ENCODE results near the gene ARX.

ARX gene

DNA sequence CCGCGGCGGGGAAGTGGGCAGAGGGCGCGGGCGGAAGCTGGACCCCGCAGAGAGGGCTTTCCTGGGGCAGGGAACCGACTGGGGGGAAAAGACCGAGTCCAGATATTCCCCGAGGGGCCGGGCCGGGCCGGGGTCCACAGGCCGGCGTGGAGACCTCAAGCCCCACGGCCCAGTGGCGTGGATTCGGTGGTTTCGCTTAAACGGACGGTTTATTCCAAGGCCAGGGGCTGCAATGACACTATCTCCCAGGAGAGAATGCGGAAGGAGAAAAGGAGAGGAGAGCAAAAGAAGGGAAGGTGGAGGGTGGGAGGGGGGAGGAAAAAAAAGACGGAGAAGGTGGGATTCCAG is 10.8 kb downstream of the ARX start:
- Histone ChIP-seq H3K9ac (no peak overlapping the region), H3K79me2 (ENCODE audit: insufficient read depth, low read depth) (no peaks in the 10 kb centered on the region), H3K4me2 (no peak overlapping the region), H2AFZ (ENCODE audit: low read depth) (no peak overlapping the region), H4K20me1 (ENCODE audit: insufficient read depth) (no peaks in the 10 kb centered on the region), H3K27ac (no peak overlapping the region), H3K4me3 (IDR thresholded peaks at IDR 0.05; ENCODE audit: insufficient read depth, low read depth, low read length) (no peak overlapping the region), H3K27me3 (ENCODE audit: insufficient read depth, low read depth) (no peaks in the 10 kb centered on the region), H3K36me3 (ENCODE audit: insufficient read depth) (no peaks in the 10 kb centered on the region), H3K4me1 (ENCODE audit: low read depth, poor library complexity, severe bottlenecking) (no peaks in the 10 kb centered on the region)
- TF ChIP-seq CTCF (conservative IDR thresholded peaks at IDR 0.05; ENCODE audit: low read depth, low read length) = no peak

GRCh38 chrX:25004485-25005032 is 11.2 kb downstream of the ARX start:
- Histone ChIP-seq H3K4me1 (ENCODE audit: low read depth, poor library complexity, severe bottlenecking) (no peaks in the 10 kb centered on the region), H3K4me2 (no peak overlapping the region), H3K4me3 (IDR thresholded peaks at IDR 0.05; ENCODE audit: insufficient read depth, low read depth, low read length) (no peak overlapping the region), H3K9ac (no peak overlapping the region), H3K36me3 (ENCODE audit: insufficient read depth) (no peaks in the 10 kb centered on the region), H2AFZ (ENCODE audit: low read depth) (no peak overlapping the region), H3K27ac (no peak overlapping the region), H3K27me3 (ENCODE audit: insufficient read depth, low read depth) (no peaks in the 10 kb centered on the region), H4K20me1 (ENCODE audit: insufficient read depth) (no peaks in the 10 kb centered on the region), H3K79me2 (ENCODE audit: insufficient read depth, low read depth) (no peaks in the 10 kb centered on the region)
- TF ChIP-seq CTCF (conservative IDR thresholded peaks at IDR 0.05; ENCODE audit: low read depth, low read length) = no peak

DNA sequence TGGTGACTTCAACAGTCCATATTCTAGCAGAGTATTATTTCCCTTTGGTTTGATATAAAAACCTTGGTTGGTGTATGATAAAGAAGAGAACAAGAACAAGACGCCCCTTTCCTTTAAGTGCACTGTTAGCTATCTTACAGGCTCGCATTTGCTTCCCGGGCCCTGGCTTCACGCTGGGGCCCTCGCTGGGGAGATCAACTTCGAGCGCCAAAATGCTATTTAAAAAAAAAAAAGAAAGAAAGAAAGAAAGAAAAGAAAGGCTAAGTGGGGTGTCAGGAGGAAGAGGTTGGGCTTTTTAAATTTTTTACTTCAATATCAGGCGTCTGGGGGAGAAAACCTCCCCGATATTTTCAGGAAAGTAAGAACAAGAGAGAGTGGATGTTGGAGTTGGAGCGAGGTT is 11.7 kb downstream of the ARX start:
- no peaks in the 10 kb centered on the region for H3K27me3 ChIP-seq (ENCODE audit: insufficient read depth, low read depth)
- no peak overlapping the region for H3K4me3 ChIP-seq (IDR thresholded peaks at IDR 0.05; ENCODE audit: insufficient read depth, low read depth, low read length)
- H3K9ac ChIP-seq = no peak overlapping the region
- no peak overlapping the region for H2AFZ ChIP-seq (ENCODE audit: low read depth)
- H3K27ac ChIP-seq = no peak overlapping the region
- no peak for TF ChIP-seq CTCF (conservative IDR thresholded peaks at IDR 0.05; ENCODE audit: low read depth, low read length)
- no peak overlapping the region for H3K4me2 ChIP-seq
- no peaks in the 10 kb centered on the region for H4K20me1 ChIP-seq (ENCODE audit: insufficient read depth)
- no peaks in the 10 kb centered on the region for H3K4me1 ChIP-seq (ENCODE audit: low read depth, poor library complexity, severe bottlenecking)
- H3K36me3 ChIP-seq (ENCODE audit: insufficient read depth) = no peaks in the 10 kb centered on the region
- H3K79me2 ChIP-seq (ENCODE audit: insufficient read depth, low read depth) = no peaks in the 10 kb centered on the region

- Histone ChIP-seq H4K20me1 (ENCODE audit: insufficient read depth) (no peaks in the 10 kb centered on the region), H3K4me1 (ENCODE audit: low read depth, poor library complexity, severe bottlenecking) (no peaks in the 10 kb centered on the region), H3K4me3 (IDR thresholded peaks at IDR 0.05; ENCODE audit: insufficient read depth, low read depth, low read length) (no peak overlapping the region), H3K27ac (no peak overlapping the region), H3K9ac (no peak overlapping the region), H3K79me2 (ENCODE audit: insufficient read depth, low read depth) (no peaks in the 10 kb centered on the region), H3K27me3 (ENCODE audit: insufficient read depth, low read depth) (no peaks in the 10 kb centered on the region), H3K36me3 (ENCODE audit: insufficient read depth) (no peaks in the 10 kb centered on the region), H2AFZ (ENCODE audit: low read depth) (no peak overlapping the region), H3K4me2 (no peak overlapping the region)
- no peak for TF ChIP-seq CTCF (conservative IDR thresholded peaks at IDR 0.05; ENCODE audit: low read depth, low read length)
Measured at GRCh38 chrX:25003066-25003849, 12.5 kb downstream of the ARX start.

All from KMS-11 (cell line).